ENCODE measurements around the gene ZNF512. TPM values are rescaled to one million over a fixed set of nuclear protein-coding genes. Genes with fewer than 3 reads are reported as not detected.

The ZNF512 gene
- total and polyA plus RNA-seq, 2 of the 13 experiments (the other 11 are each of a cell fraction or from before 2014, with no cell fraction given) = 29.8 to 31.0 TPM

DNA sequence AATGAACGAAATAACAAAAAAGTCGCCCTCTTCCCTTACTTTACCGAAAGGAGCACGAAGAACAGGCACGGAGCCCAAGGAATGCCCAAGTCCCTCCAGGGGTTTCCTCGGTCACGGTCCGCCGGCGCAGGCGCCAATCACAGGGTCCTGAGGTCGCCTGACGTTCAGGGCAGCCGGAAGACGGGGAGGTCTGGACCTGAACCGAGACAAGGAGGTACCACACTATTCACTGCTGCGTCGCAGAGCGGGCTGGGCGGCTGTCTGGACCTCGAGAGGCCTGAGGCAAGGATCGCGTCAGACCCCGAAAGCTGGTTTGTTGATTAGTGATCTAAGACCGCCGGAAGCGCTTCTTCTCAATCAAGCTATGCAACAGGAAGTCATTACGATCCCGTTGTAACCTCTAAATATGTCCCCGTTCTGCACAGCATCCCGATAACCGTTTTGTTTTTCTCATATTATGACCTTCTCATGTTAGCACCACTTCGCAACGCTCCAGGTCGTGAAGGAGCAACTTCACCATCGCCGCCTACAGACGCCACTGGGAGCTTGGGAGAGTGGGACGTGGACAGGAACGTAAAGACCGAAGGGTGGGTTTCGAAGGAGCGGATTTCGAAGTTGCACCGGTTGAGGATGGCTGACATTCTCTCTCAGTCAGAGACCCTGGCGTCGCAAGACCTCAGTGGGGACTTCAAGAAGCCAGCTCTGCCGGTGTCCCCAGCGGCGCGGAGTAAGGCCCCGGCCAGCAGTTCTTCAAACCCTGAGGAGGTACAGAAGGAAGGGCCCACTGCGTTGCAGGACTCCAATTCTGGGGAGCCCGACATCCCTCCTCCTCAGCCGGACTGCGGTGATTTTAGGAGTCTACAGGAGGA is 80.7 kb downstream of the ZNF512 start, which contains the start of the genes SLC4A1AP and SUPT7L (continued):
- TF ChIP-seq, protein P1, sequence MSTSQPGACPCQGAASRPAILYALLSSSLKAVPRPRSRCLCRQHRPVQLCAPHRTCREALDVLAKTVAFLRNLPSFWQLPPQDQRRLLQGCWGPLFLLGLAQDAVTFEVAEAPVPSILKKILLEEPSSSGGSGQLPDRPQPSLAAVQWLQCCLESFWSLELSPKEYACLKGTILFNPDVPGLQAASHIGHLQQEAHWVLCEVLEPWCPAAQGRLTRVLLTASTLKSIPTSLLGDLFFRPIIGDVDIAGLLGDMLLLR (CRISPR knock-in tag; IDR thresholded peaks at IDR 0.05) = no peak; the same call in 1 of the 2 replicates
- TF ChIP-seq RFX1 (IDR thresholded peaks at IDR 0.05) = no peak
- peak; percentile 89 for TF ChIP-seq ZNF263 (CRISPR knock-in tag; IDR thresholded peaks at IDR 0.05)
- TF ChIP-seq HIVEP1 (CRISPR knock-in tag; IDR thresholded peaks at IDR 0.05) = peak; percentile 90; the same call in 1 of the 2 replicates
- TF ChIP-seq, protein P2, sequence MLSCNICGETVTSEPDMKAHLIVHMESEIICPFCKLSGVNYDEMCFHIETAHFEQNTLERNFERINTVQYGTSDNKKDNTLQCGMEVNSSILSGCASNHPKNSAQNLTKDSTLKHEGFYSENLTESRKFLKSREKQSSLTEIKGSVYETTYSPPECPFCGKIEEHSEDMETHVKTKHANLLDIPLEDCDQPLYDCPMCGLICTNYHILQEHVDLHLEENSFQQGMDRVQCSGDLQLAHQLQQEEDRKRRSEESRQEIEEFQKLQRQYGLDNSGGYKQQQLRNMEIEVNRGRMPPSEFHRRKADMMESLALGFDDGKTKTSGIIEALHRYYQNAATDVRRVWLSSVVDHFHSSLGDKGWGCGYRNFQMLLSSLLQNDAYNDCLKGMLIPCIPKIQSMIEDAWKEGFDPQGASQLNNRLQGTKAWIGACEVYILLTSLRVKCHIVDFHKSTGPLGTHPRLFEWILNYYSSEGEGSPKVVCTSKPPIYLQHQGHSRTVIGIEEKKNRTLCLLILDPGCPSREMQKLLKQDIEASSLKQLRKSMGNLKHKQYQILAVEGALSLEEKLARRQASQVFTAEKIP (CRISPR knock-in tag; IDR thresholded peaks at IDR 0.05; ENCODE audit: borderline replicate concordance) = no peak
- TF ChIP-seq, protein P3, sequence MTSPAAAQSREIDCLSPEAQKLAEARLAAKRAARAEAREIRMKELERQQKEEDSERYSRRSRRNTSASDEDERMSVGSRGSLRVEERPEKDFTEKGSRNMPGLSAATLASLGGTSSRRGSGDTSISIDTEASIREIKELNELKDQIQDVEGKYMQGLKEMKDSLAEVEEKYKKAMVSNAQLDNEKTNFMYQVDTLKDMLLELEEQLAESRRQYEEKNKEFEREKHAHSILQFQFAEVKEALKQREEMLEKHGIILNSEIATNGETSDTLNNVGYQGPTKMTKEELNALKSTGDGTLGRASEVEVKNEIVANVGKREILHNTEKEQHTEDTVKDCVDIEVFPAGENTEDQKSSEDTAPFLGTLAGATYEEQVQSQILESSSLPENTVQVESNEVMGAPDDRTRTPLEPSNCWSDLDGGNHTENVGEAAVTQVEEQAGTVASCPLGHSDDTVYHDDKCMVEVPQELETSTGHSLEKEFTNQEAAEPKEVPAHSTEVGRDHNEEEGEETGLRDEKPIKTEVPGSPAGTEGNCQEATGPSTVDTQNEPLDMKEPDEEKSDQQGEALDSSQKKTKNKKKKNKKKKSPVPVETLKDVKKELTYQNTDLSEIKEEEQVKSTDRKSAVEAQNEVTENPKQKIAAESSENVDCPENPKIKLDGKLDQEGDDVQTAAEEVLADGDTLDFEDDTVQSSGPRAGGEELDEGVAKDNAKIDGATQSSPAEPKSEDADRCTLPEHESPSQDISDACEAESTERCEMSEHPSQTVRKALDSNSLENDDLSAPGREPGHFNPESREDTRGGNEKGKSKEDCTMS (CRISPR knock-in tag; conservative IDR thresholded peaks at IDR 0.05) = no peak
- no peak for TF ChIP-seq SMARCE1 (IDR thresholded peaks at IDR 0.05; ENCODE audit: borderline replicate concordance)
- peak; percentile 88; the same call in 1 of the 2 replicates for TF ChIP-seq ELF4 (CRISPR knock-in tag; IDR thresholded peaks at IDR 0.05; ENCODE audit: borderline replicate concordance)
- TF ChIP-seq ZNF720 (CRISPR knock-in tag; IDR thresholded peaks at IDR 0.05) = no peak; the same call in 1 of the 2 replicates
- peak; percentile 89 for TF ChIP-seq ZNF777 (CRISPR knock-in tag; IDR thresholded peaks at IDR 0.05)
- no peak for TF ChIP-seq ATM (IDR thresholded peaks at IDR 0.05; ENCODE audit: borderline replicate concordance)
- TF ChIP-seq, protein P4, sequence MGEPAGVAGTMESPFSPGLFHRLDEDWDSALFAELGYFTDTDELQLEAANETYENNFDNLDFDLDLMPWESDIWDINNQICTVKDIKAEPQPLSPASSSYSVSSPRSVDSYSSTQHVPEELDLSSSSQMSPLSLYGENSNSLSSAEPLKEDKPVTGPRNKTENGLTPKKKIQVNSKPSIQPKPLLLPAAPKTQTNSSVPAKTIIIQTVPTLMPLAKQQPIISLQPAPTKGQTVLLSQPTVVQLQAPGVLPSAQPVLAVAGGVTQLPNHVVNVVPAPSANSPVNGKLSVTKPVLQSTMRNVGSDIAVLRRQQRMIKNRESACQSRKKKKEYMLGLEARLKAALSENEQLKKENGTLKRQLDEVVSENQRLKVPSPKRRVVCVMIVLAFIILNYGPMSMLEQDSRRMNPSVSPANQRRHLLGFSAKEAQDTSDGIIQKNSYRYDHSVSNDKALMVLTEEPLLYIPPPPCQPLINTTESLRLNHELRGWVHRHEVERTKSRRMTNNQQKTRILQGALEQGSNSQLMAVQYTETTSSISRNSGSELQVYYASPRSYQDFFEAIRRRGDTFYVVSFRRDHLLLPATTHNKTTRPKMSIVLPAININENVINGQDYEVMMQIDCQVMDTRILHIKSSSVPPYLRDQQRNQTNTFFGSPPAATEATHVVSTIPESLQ (CRISPR knock-in tag; conservative IDR thresholded peaks at IDR 0.05) = peak; percentile 88; the same call in 1 of the 2 replicates
- peak; percentile 100 for TF ChIP-seq ASH2L (IDR thresholded peaks at IDR 0.05; ENCODE audit: insufficient read length, low read depth, low read length)
- peak; percentile 93 for TF ChIP-seq KLF6 (CRISPR knock-in tag; IDR thresholded peaks at IDR 0.05)
- TF ChIP-seq KDM1A (CRISPR knock-in tag; IDR thresholded peaks at IDR 0.05) = peak; percentile 68; the same call in 1 of the 2 replicates
- TF ChIP-seq CEBPB (IDR thresholded peaks at IDR 0.05; ENCODE audit: borderline replicate concordance, low read depth, low read length) = no peak
- TF ChIP-seq ZNF557 (CRISPR knock-in tag; IDR thresholded peaks at IDR 0.05) = no peak; the same call in 1 of the 2 replicates
- peak; percentile 18; the same call in 1 of the 2 replicates for TF ChIP-seq PRMT3 (CRISPR knock-in tag; IDR thresholded peaks at IDR 0.05; ENCODE audit: borderline replicate concordance, low read depth)
- TF ChIP-seq NONO (IDR thresholded peaks at IDR 0.05) = no peak
- TF ChIP-seq NONO (CRISPR knock-in tag; conservative IDR thresholded peaks at IDR 0.05) = peak; percentile 88
- TF ChIP-seq GTF3A (CRISPR knock-in tag; conservative IDR thresholded peaks at IDR 0.05) = no peak
